Brain microvascular endothelial cell (primary cell): ENCODE data around the gene NECAP2.
"Not testable (repeated sequence)": the region's sequence is repeated elsewhere in the genome, so short reads cannot be mapped to it uniquely, and the experiment has no call there.

Experiments
- DNase-seq: peaks from one replicate; pipeline ENCODE4 v3.0.0-alpha.2; 2020
- H3K27ac ChIP-seq: fragments of 250-450 bp; sonication (Bioruptor Pico); 2 replicates; pipeline ENCODE4 v1.5.1; 2020; ENCODE audit warnings: mild to moderate bottlenecking, moderate library complexity
- H3K27me3 ChIP-seq: fragments of 250-450 bp; sonication (Bioruptor Pico); replicated peaks from 2 replicates; pipeline ENCODE4 v1.5.1; 2020; ENCODE audit warnings: mild to moderate bottlenecking
- H3K36me3 ChIP-seq: fragments of 250-450 bp; sonication (Bioruptor Pico); replicated peaks from 2 replicates; pipeline ENCODE4 v1.5.1; 2020; ENCODE audit warnings: mild to moderate bottlenecking
- H3K4me3 ChIP-seq: 2 replicates; pipeline ENCODE4 v1.5.1; 2011; ENCODE audit warnings: low read depth, mild to moderate bottlenecking, control low read depth, low read length, moderate library complexity
- in situ Hi-C: cut with HindIII; loops from 2 replicates; pipeline ENCODE4 v1.10.0; 2017; ENCODE audit warnings: low sequenced_read_pairs, low pct_ligation_motif_present
- TF ChIP-seq, protein P1 (sequence below): IDR thresholded peaks from 2 replicates; pipeline ENCODE4 v1.5.1; 2011; ENCODE audit warnings: low read depth, mild to moderate bottlenecking, moderate library complexity, low read length, control low read depth, inconsistent platforms; ENCODE audit errors: missing control alignments

NECAP2 gene

DNA sequence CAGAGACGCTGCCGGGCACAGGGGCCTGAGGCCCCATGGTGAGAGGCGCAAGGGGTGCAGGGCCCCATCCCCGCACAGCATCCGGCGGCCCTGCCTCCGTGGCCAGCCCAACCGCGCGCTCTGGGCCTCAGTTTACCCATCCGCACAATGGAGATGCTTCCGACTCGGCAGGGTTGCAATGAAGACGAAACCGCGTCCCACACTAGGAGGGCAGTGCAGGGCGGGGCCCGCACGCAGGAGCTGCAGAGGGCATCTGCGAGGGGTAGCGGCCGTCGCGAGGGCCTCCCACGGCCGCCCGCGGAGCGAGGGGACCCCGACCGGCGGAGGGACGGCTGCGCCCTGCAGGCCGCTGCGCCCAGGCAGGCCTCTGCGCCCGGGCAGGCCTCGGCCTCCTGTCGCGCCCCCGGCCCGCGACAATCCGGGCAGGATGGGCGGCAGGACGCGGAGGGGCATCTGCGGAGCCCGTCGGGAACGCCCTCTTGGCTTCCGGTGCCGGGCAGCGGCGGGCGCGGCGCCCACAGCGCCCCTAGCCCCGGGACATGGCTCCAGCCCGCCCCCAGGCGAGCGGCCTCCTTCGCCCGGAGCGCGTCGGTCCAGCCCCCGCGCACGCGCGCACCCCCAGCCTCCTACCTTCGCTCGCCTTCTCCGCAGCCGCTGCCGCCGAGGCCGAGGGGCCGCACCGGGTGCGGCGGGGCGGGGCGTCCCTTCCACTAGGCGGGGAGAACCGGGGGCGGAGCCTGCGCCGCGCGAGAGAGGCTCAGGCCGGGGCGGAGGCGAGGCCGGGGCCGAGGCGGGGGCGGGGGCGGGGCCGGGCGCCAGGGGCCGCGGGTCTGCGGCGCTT, 58.3 kb downstream of the NECAP2 start:
- TF ChIP-seq, protein P1, sequence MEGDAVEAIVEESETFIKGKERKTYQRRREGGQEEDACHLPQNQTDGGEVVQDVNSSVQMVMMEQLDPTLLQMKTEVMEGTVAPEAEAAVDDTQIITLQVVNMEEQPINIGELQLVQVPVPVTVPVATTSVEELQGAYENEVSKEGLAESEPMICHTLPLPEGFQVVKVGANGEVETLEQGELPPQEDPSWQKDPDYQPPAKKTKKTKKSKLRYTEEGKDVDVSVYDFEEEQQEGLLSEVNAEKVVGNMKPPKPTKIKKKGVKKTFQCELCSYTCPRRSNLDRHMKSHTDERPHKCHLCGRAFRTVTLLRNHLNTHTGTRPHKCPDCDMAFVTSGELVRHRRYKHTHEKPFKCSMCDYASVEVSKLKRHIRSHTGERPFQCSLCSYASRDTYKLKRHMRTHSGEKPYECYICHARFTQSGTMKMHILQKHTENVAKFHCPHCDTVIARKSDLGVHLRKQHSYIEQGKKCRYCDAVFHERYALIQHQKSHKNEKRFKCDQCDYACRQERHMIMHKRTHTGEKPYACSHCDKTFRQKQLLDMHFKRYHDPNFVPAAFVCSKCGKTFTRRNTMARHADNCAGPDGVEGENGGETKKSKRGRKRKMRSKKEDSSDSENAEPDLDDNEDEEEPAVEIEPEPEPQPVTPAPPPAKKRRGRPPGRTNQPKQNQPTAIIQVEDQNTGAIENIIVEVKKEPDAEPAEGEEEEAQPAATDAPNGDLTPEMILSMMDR, result no peak
- H3K4me3 ChIP-seq, result peak overlapping the region; percentile 76
- no peaks in the 10 kb centered on the region for H3K36me3 ChIP-seq
- in situ Hi-C loops, result no loop called here
- peak; percentile 72 for DNase-seq
- no peaks in the 10 kb centered on the region for H3K27me3 ChIP-seq
- peak overlapping the region; percentile 0 for H3K27ac ChIP-seq

DNA sequence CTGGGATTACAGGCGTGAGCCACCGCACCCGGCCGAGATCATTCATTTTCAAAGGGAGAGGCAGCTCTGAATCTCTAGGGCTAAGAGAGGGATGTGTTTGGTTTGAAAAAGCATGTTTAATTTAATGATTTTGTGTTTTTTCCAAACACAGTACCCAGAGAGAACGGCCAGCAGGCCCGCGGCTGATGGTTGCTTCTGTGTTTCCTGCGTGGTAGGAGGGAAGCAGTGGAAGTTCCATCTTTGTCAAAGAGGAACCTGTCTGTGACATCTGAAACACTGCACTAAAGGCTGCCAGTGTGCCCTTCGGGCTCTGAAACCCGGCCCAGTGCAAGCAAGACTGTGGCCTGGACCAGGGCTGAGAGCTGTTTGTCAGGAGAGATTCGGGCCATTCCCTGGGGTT, 59.9 kb downstream of the NECAP2 start:
- not testable (repeated sequence) for DNase-seq, H3K27ac ChIP-seq

DNA sequence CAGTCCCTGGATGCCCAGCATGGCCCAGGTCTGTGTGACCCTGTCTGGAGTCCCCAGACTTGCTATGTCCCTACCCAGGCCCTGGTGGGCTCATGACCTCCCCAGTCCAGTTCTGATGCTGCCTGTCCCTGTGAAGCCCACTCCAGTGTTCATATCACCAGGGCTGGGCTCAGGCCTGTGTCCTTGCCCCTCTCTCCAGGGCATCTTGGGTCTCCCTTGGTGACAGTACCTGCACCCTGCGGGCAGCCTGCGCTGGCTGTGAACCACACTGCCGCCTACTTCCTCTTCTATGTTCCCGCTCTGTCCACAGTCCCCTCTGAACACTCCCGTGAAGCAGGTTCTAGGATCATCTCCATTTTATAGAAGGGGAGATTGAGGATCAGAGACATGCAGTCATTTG, 60.5 kb downstream of the NECAP2 start:
- H3K27me3 ChIP-seq, in situ Hi-C loops, H3K27ac ChIP-seq, H3K36me3 ChIP-seq, DNase-seq, H3K4me3 ChIP-seq: not testable (repeated sequence)

More for the DNA sequence above, 59.9 kb downstream of the NECAP2 start:
- H3K36me3 ChIP-seq, in situ Hi-C loops, H3K4me3 ChIP-seq, H3K27me3 ChIP-seq: not testable (repeated sequence)

DNA sequence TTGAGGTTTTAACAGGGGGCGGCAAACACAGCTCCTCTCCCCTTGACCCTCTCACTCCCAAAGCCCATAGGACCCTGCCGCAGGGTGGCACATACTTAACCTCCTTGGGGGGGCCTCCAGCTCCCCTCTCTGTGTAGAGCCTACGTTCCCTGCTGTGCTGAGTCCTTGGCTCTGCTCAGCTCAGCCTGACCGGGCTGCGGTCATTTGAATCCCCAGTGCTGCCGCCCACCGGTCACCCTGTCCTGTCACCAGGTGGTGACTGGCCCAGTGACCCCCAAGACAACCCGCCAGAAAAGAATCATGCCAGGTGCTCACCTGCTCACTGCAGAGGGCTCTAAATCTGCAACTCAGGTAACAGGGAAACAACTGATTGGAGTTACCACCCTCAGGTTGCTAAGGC, 60.9 kb downstream of the NECAP2 start:
- in situ Hi-C loops, DNase-seq, H3K27ac ChIP-seq, H3K4me3 ChIP-seq, H3K36me3 ChIP-seq, H3K27me3 ChIP-seq: not testable (repeated sequence)

DNA sequence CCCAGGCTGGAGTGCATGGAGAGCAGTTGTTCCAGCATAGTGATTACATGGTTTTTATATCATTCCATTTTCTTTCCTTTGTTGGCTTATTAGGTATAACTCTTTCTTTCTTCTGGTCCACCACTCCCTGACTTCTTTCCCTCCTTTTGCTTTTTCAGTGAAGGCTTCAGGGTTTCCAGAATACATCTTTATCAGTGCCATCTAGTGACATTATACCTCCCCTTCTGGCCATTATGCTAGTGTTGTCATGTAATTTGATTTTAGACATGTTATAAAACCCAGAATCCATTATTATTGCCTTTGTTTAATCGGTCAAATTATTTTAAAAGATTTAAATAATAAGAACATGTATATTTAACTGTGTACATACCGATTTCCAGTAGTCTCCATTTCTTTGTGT, 63.0 kb downstream of the NECAP2 start:
- Histone ChIP-seq H3K36me3 (no peaks in the 10 kb centered on the region), H3K4me3 (no peak overlapping the region), H3K27ac (no peak overlapping the region), H3K27me3 (no peaks in the 10 kb centered on the region)
- no peak for DNase-seq
- TF ChIP-seq, protein P1, result no peak
- in situ Hi-C loops, result no loop called here

DNA sequence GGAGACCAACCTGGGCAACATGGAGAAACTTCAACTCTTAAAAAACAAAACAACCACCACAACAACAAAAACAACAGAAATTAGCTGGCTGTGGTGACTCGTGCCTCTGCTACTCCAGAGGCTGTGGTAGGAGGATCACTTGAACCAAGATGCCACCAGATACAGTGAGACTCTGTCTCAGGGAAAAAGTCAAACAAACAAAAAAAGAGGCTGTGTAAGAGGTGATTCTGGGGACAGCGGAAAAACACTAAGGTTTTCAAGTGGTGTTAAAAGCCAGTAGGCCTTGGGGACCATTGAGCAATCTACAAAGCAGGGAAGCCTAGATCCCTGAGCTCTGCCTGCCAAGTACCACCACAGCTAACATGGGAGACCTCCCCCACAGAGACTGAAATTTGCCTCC, 65.3 kb downstream of the NECAP2 start:
- H3K4me3 ChIP-seq, H3K27me3 ChIP-seq, DNase-seq, H3K36me3 ChIP-seq, H3K27ac ChIP-seq, in situ Hi-C loops: not testable (repeated sequence)

DNA sequence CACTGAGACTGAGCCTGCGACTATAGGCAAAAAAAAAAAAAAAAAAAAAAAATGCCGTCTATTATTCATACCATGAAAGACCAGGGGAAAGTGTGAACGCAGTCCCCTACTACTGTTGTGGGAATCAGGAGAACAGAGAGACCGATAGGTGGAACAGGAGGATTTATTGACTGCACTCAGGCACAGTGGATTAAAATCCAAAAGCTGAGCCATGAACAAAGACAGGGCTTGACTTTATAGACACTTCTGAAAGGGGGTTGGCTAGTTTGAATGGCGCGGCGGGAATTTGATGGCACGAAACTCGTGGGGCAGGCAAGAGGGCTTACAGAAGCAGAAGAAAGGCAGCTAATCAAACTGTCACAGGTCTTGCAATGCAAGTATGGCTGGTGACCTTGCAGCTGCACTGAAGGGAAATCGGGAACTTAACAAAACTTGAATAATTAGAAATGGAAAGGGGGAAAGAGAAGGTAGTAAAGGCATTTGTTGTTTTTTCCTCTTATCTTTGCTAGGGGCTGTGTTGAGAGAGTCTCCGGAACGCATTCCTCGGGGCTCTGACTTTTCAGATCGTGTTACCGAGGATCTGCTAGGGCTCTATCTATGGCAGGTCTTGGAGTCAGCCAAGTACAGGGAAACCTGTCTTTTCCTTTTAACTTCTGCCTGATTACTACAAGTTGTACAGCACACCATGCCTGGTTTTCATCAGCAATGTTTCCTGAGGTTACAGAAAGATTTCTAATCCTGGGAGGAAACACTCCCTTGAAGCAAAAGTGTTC, 66.0 kb downstream of the NECAP2 start:
- H3K36me3 ChIP-seq, in situ Hi-C loops, H3K4me3 ChIP-seq, DNase-seq, H3K27ac ChIP-seq, H3K27me3 ChIP-seq: not testable (repeated sequence)

DNA sequence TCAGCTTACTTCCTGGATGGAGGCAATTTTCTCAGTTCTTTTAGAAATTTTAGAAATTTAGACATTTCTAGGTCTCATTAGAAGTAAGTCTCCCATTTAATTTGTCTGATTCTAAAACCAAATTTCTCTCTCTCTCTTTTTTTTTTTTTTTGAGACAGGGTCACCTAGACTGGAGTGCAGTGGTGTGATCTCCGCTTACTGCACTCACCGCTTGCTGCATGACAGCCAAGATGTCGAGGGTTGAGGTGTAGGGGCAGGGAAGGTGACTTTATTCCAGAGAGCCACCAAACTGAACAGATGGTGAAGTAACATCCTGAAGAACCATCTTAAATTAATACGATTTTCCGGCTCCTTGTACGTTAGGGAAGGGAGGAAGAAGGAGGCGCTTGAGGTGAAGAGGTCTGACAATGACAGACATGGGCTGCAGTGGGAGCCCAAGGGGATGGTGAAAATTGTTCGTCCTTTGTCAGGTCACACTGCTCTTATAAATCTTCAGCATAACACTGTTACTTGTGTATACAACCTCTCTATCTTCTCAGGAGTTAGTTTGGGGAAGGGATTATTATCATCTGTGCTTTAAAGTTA, 68.4 kb downstream of the NECAP2 start:
- H3K36me3 ChIP-seq, DNase-seq, H3K27me3 ChIP-seq, in situ Hi-C loops, H3K27ac ChIP-seq, H3K4me3 ChIP-seq: not testable (repeated sequence)
